Subcutaneous adipose tissue (tissue), 4 donors: ENCODE results near the gene IFI30. TPM values are rescaled to one million over a fixed set of nuclear protein-coding genes. Genes with fewer than 3 reads are reported as not detected.

Experiments
- total RNA-seq, 4 donors: library from RNA; depleted of rRNA; stranded (reverse); fragments of >200 nt; gene quantifications; one replicate each; pipeline ENCODE4 v1.1.0, GENCODE V29; 2016
- TF ChIP-seq, protein P1 (sequence below): fragments of 450-650 bp; IDR thresholded peaks from one replicate; pipeline ENCODE4 v1.5.1; 2016; ENCODE audit warnings: low read depth, mild to moderate bottlenecking, control low read depth, antibody characterized with exemption, moderate library complexity

IFI30 gene
- total RNA-seq, 4 donors from 2014 or later = 47.8 to 934 (median 110) TPM

DNA sequence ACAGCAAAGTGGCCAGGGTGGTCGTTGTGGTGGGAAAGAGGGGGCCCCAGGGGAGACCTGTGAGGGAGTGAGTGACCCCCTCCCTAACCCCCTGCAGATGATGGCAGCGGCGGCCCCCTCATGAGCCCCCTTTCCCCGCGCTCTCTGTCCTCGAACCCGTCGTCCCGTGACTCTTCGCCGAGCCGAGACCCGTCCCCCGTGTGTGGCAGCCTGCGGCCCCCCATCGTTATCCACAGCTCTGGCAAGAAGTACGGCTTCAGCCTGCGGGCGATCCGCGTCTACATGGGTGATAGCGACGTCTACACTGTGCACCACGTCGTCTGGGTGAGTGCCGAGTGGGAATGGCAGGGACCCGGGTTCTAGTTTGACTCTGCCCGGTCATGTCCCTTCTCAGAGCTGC is 28.7 kb upstream of the IFI30 start:
- TF ChIP-seq, protein P1, sequence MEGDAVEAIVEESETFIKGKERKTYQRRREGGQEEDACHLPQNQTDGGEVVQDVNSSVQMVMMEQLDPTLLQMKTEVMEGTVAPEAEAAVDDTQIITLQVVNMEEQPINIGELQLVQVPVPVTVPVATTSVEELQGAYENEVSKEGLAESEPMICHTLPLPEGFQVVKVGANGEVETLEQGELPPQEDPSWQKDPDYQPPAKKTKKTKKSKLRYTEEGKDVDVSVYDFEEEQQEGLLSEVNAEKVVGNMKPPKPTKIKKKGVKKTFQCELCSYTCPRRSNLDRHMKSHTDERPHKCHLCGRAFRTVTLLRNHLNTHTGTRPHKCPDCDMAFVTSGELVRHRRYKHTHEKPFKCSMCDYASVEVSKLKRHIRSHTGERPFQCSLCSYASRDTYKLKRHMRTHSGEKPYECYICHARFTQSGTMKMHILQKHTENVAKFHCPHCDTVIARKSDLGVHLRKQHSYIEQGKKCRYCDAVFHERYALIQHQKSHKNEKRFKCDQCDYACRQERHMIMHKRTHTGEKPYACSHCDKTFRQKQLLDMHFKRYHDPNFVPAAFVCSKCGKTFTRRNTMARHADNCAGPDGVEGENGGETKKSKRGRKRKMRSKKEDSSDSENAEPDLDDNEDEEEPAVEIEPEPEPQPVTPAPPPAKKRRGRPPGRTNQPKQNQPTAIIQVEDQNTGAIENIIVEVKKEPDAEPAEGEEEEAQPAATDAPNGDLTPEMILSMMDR = no peak

DNA sequence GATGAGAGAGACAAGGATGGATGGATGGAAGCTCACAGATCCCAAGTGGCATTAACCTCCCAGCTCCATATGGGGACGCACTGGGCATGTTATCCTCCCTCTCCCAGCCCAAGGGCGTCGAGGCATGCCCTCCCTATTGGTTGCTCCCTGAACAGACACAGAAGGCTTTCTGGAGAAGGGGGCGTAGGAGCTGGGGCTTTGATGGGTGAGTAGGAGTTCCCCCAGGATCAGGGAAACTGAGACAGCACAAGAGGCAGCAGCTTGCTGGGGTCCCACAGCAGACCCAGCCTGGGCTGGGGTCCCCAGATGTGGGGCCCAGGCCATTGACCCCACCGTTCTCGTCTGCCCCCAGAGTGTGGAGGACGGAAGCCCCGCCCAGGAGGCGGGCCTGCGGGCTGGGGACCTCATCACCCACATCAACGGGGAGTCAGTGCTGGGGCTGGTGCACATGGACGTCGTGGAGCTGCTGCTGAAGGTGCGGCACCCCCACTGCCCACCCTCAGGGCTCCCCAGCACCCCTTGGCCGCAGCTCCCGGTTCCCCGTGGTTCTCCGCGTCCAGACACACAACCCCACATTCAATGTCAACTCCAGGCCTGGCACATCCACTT is 28.1 kb upstream of the IFI30 start:
- TF ChIP-seq, protein P1 = no peak

DNA sequence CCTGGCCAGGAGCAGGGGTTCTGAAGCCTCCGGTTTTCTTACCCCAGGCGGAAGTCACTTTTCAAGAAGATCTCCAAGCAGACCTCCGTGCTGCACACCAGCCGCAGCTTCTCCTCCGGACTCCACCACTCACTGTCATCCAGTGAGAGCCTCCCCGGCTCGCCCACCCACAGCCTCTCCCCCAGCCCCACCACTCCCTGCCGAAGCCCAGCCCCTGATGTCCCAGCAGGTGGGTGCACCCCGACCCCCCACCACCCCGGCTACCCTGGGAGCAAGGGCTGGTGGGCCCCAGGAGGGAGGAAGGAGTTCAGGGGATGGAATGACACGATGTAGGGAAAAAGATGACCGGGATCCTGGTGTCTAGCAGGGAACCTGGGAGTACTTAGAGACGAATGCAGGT is 26.2 kb upstream of the IFI30 start:
- TF ChIP-seq, protein P1 = no peak

DNA sequence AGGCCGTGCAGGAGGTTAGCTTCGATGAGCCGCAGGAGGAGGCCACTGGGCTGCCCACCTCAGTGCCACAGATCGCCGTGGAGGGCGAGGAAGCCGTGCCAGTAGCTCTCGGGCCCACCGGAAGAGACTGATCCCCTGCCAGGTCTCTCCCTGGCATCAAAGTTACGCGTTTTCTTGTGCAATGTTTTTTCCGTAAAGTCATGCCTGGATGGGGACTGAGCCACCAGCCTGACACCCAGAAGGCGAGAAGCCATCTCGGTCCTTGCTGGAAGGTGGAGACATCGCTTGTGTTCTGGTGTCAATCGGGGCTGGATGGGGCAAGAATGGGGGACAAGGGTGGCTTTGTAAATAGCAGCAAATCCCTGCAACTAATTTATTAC is 24.0 kb upstream of the IFI30 start:
- TF ChIP-seq, protein P1 = no peak

DNA sequence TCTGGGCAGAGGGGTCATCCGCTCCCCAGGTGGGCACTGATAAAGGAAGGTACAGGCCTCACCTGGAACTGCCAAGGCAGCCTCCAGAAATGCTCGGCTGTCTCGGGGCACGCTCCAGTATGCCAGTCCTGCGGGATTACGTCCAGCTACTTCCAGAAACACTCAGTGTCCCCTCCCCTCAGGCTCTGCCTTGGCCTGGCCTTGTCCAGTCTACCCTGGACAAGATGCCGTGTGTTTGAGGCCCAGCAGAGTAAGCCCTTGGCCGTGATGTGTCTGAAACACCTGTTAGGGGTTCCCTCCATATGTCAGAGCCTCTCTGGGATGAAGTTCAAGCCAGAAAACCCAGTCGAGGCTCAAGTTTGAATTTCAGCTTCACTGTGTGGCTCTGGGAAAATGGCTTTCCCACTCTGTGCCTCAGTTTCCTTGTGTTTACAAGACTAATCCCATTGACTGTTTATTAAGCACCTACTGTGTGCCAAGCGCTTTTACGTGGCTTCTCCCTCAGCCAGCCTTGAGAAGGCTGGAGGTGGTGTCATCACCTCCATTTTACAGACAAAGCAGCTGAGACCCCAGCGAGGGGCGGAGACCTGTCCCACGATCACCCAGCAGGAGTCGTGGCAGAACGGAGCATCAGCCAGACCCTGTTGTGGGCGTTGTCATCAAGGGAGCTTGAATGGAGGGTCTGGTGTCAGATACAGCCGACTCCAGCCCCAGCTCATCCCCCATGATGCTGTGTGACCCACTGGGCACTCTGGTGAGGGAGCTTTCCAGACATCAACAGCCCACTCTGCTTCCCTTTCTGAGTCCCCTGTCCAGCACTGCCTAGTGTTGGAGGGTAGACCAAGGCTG is 22.6 kb upstream of the IFI30 start:
- TF ChIP-seq, protein P1 = no peak

DNA sequence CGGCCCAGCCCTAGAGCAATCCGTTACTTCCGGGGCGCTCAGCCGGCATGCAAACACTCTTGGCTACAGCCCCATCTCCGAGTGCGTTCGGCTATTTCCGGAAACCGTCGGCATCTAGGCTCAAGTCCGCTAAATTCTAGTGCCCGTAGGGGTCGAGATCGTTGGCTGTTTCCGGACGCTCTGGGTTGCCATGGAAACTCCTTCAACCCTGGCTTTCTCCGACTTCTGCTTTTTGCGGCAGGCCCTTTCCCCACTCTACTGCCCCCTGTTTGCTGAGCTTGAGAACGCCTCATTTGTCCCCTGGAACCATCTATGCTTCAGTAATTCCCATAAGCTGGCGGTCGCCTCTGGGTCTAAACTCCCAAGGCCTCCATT is 21.2 kb upstream of the IFI30 start:
- TF ChIP-seq, protein P1 = no peak

DNA sequence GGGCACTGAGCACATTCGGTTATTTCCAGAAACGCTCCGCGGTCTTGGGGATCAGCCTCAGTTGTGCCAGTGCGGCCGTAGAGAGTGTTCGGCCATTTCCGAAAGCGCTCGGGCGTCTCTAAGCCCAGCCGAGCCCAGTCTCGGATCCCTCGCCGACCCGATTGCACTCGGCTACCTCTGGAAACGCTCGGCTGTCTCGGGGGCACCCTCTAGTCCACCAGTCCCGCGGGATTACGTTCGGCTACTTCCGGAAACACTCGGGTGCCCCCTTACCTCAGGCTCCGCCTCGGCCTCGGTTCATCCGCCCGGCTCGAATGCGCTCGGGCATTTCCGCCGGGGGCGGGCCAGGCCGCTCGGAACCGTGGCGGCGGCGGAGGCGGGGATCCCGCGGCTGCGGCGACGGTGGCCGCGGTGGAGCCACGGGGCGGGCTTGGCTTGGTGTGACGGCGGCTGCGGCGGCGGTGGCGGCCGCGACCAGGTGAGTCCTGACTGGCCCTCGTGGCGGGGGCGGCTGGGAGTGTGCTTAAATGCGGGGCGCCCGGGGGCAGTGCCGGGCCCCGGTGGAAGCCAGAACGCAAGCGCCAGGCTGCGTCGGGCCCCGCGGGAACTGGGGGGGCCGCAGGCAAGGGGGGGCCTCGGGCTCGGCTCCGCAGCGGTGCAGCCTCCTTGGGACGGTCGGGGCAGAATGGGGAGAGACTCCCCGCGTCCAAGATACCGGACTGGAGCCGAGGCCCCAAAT is 20.6 kb upstream of the IFI30 start, which contains the start of gene PIK3R2:
TSS of gene PIK3R2 (plus strand) at position 347 of the 739 bp plus-strand sequence. CDS start 2,717 bp downstream, outside the sequence.
- TF ChIP-seq, protein P1 = no peak
